Neural cell (in vitro differentiated cells): ENCODE measurements around the gene CSMD2.

Experiments used
- EZH2 ChIP-seq: fragments of 200-600, 300-800 bp; shearing (Covaris generic), sonication (generic); IDR thresholded peaks from 2 replicates; pipeline ENCODE4 v1.6.1; 2014; ENCODE audit warnings: antibody characterized with exemption, low read length, borderline replicate concordance, mild to moderate bottlenecking; ENCODE audit not compliant: insufficient read depth, poor library complexity, severe bottlenecking
- RAD21 ChIP-seq: fragments of 450-650 bp; conservative IDR thresholded peaks from 2 replicates; pipeline ENCODE4 v1.6.1; 2014; ENCODE audit warnings: antibody characterized with exemption, mild to moderate bottlenecking, moderate library complexity
- TF ChIP-seq, protein P1 (sequence below): fragments of 450-650 bp; IDR thresholded peaks from 2 replicates; pipeline ENCODE4 v1.5.1; 2014; ENCODE audit warnings: antibody characterized with exemption, mild to moderate bottlenecking, moderate library complexity; ENCODE audit not compliant: poor library complexity, severe bottlenecking

DNA sequence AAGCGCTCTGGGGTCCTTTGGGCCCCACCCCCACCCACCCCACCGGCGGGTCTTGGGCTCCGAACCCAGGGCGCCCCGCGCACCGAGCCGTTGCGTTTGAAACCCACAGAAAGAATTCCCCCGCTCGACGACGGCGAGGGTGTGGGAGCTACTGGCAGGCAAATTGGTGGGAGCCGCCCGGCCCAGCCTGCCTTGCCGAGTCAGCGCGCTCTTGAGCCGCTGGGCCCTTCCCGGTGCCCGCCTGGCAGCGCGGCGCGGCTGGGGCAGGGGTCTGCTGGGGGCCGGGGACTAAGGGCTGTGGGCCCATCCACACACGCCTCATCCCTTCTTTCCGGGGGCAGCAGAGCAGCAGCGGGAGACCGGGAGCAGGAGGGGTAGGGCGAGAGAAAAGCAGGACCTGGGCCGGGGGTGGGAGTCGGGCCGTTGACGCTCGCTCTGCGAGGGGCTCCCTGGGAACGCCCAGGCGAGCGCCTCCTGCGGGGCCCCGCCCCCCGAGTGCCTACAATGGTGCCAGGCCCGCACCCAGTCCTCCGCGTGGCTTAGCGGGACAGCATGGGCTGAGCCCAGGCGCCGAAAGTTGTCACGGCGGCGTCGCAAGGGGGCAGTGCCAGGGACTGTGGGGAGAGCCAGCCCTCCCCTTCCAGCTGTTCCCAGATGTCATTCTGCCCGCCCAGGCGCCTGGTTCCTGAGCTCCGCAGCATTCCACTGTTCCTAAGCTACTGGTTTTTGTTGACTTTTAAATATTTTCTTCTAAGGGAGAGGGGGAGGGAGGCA is 12.0 kb upstream of the CSMD2 start, which contains the start of gene C1orf94:
- no peak for TF ChIP-seq RAD21
- TF ChIP-seq, protein P1, sequence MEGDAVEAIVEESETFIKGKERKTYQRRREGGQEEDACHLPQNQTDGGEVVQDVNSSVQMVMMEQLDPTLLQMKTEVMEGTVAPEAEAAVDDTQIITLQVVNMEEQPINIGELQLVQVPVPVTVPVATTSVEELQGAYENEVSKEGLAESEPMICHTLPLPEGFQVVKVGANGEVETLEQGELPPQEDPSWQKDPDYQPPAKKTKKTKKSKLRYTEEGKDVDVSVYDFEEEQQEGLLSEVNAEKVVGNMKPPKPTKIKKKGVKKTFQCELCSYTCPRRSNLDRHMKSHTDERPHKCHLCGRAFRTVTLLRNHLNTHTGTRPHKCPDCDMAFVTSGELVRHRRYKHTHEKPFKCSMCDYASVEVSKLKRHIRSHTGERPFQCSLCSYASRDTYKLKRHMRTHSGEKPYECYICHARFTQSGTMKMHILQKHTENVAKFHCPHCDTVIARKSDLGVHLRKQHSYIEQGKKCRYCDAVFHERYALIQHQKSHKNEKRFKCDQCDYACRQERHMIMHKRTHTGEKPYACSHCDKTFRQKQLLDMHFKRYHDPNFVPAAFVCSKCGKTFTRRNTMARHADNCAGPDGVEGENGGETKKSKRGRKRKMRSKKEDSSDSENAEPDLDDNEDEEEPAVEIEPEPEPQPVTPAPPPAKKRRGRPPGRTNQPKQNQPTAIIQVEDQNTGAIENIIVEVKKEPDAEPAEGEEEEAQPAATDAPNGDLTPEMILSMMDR = no peak
- TF ChIP-seq EZH2 = no peak
